Transverse colon (tissue), 4 donors: Measurements from ENCODE around the gene VSIG2.

ENCODE experiments used
- EP300 ChIP-seq: sonication (generic); formaldehyde crosslinking; IDR thresholded peaks from one replicate; pipeline ENCODE4 v1.6.1; 2017; ENCODE audit warnings: antibody characterized with exemption, low read depth
- POLR2A ChIP-seq: fragments of 450-650 bp; IDR thresholded peaks from one replicate; pipeline ENCODE4 v1.6.1; 2016; ENCODE audit warnings: antibody characterized with exemption, mild to moderate bottlenecking, moderate library complexity
- POLR2AphosphoS5 ChIP-seq, 3 donors: sonication (generic); formaldehyde crosslinking; IDR thresholded peaks; one replicate each; pipeline ENCODE4 v1.6.1; 2016; ENCODE audit warnings: antibody characterized with exemption in 3 of 3
- TF ChIP-seq, protein P1 (sequence below), 5 experiments: fragments of 200-600 bp in 3 of 5; fragments of 450-650 bp in 2 of 5; sonication (generic) in 3 of 5; IDR thresholded peaks; 1 replicate in 2 of 5; 2 replicates in 3 of 5; pipeline ENCODE4 v1.5.1; 2016 to 2017; ENCODE audit warnings: antibody characterized with exemption in 5 of 5, inconsistent platforms in 3 of 5, mild to moderate bottlenecking in 2 of 5, moderate library complexity in 1 of 5

DNA sequence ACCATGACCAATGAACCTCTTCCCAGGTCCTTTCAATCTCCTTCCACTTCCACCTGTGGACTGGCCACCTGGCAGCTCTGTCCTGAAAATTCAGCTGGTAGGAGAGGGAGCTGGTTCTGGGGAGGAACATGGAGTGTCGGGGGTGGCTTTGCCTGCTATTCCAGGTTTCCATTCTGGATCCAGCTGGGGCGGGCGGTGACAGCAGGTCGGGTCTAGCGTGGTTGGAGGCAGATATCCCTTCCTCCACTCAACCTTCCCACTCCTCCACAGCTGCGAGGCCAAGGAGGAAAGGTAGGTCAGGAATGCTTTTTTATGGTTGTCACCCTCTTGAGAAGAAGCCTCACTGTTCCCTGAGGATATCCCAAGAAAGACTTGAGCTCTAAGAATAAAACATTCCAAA is 9.0 kb downstream of the VSIG2 start:
- no peak for TF ChIP-seq POLR2A
- TF ChIP-seq, protein P1, sequence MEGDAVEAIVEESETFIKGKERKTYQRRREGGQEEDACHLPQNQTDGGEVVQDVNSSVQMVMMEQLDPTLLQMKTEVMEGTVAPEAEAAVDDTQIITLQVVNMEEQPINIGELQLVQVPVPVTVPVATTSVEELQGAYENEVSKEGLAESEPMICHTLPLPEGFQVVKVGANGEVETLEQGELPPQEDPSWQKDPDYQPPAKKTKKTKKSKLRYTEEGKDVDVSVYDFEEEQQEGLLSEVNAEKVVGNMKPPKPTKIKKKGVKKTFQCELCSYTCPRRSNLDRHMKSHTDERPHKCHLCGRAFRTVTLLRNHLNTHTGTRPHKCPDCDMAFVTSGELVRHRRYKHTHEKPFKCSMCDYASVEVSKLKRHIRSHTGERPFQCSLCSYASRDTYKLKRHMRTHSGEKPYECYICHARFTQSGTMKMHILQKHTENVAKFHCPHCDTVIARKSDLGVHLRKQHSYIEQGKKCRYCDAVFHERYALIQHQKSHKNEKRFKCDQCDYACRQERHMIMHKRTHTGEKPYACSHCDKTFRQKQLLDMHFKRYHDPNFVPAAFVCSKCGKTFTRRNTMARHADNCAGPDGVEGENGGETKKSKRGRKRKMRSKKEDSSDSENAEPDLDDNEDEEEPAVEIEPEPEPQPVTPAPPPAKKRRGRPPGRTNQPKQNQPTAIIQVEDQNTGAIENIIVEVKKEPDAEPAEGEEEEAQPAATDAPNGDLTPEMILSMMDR (IDR thresholded peaks at IDR 0.05), result no peak
- no peak for TF ChIP-seq EP300
- TF ChIP-seq POLR2AphosphoS5 (IDR thresholded peaks at IDR 0.05), result no peak
